SK-N-MC (cell line): ENCODE data around the gene CELF2.

ENCODE experiments used
- EZH2 ChIP-seq: fragments of 200-600 bp; sonication (generic); IDR thresholded peaks from one replicate; pipeline ENCODE4 v1.6.1; 2017; ENCODE audit warnings: antibody characterized with exemption
- FOXP2 ChIP-seq: optimal IDR thresholded peaks from 2 replicates; pipeline ENCODE3; 2011; ENCODE audit warnings: mild to moderate bottlenecking, moderate library complexity; ENCODE audit not compliant: insufficient read depth; ENCODE audit errors: extremely low read length, control extremely low read depth
- POLR2AphosphoS5 ChIP-seq: IDR thresholded peaks from 2 replicates; pipeline ENCODE4 v1.6.1; 2012; ENCODE audit warnings: mild to moderate bottlenecking, low read depth, low read length, borderline replicate concordance

DNA sequence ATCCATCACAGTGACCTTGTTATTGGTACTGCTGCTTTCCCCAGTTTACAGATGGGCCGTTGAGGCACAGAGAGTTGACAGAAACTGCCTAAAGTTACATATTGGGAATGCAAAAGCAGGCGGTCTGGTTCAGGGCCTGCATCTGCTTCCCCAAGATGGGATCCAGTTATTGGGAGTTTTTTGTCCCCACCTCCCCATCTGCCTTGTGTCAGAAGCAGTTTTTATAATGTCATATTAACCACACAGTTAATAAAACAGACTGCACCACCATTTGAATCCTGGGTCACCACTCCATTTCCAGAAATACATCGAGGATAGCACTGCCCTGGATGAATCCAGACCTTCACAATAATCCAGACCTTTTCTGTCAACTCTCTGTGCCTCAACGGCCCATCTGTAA is 67.9 kb downstream of the CELF2 start:
- no peak for TF ChIP-seq POLR2AphosphoS5
- no peak for TF ChIP-seq EZH2
- TF ChIP-seq FOXP2: no peak
